ENCODE data around the gene ICE1. TPM values are rescaled to one million over a fixed set of nuclear protein-coding genes. Genes with fewer than 3 reads are reported as not detected.

Gene ICE1
- total and polyA plus RNA-seq, 2 of the 4 experiments (the other 2 are of a cell fraction), result 9.0 to 18.5 TPM

- no peak overlapping the region for H4K8ac ChIP-seq (ENCODE audit: low read depth in 2 of 2, low read length in 2 of 2)
- H4K91ac ChIP-seq (ENCODE audit: insufficient read depth, low read depth, low read length), result no peak overlapping the region
- no peak overlapping the region for H2BK120ac ChIP-seq (ENCODE audit: low read depth, low read length)
- no peaks in the 10 kb centered on the region for H4K20me1 ChIP-seq (ENCODE audit: insufficient read depth, low read length)
- H3K36me3 ChIP-seq (ENCODE audit: control insufficient read depth, insufficient read depth, low read length), result peaks cover 28% of the 10 kb centered on the region
- H3K23ac ChIP-seq (ENCODE audit: low read depth, low read length), result no peak overlapping the region
- H3K4me3 ChIP-seq (ENCODE audit: insufficient read depth, low read depth, low read length), result no peak overlapping the region
- H3K14ac ChIP-seq (replicated peaks; ENCODE audit: low read depth, low read length), result no peak overlapping the region
- no peak overlapping the region for H3K56ac ChIP-seq (ENCODE audit: extremely low read depth, insufficient read depth, low read length)
- no TSS peak for BruUV-seq (replicated peaks)
- CTCF ChIA-PET, result interaction anchor here (0.6 to 0.8 kb wide), 2 partner anchors 9 to 12 kb away, joined by 3 to 4 read pairs; no protein-coding TSS in a partner anchor
- dilution Hi-C loops (cut with HindIII; ENCODE audit: low sequenced_read_pairs, unreplicated experiment) (no loop called here), in situ Hi-C loops (cut with MboI; ENCODE audit: low sequenced_read_pairs) (no loop called here), intact Hi-C loops (cut with micrococcal nuclease) (no loop called here)
- no peak overlapping the region for H2BK20ac ChIP-seq (ENCODE audit: low read depth, low read length)
- H3K27ac ChIP-seq (ENCODE audit: insufficient read depth, low read length), result no peak overlapping the region
- H3K4me2 ChIP-seq (ENCODE audit: low read depth, low read length), result no peak overlapping the region
- WGBS, 2 experiments (ENCODE audit: extremely low coverage in 2 of 2, insufficient read length in 1 of 2), result no CpG with 5 or more reads among the region's 3 CpGs
- POLR2A ChIA-PET (ENCODE audit: unreplicated experiment), result no interaction called here
- no peak overlapping the region for H2BK15ac ChIP-seq (ENCODE audit: low read depth, low read length)
- H3K79me1 ChIP-seq (ENCODE audit: low read depth in 1 of 2, low read length in 2 of 2), result no peaks in the 10 kb centered on the region; a peak in 2 of 4 replicates
- no peak for DNase-seq
- 0 out of 2 replicates have a peak, but pooled peaks cover 3% of the 10 kb centered on the region for H3K9me1 ChIP-seq (ENCODE audit: insufficient read depth, low read length)
- H2AFZ ChIP-seq (replicated peaks; ENCODE audit: low read length, poor library complexity), result no peak overlapping the region
- H2AK9ac ChIP-seq (replicated peaks; ENCODE audit: low read depth, low read length, poor library complexity), result no peak overlapping the region
- H3K4me1 ChIP-seq (ENCODE audit: control insufficient read depth, insufficient read depth, low read length), result no peaks in the 10 kb centered on the region
- no peak overlapping the region for H3K4ac ChIP-seq (ENCODE audit: low read depth, low read length)
- no peak for ATAC-seq (ENCODE audit: low read depth)
- TF ChIP-seq SMC3 (IDR thresholded peaks at IDR 0.05; ENCODE audit: low read depth, low read length) (no peak), NFE2L2 (IDR thresholded peaks at IDR 0.05; ENCODE audit: low read depth, low read length) (no peak), RCOR1 (IDR thresholded peaks at IDR 0.05; ENCODE audit: insufficient replicate concordance, low read length) (no peak), ELK1 (IDR thresholded peaks at IDR 0.05; ENCODE audit: borderline replicate concordance, low read depth, low read length) (no peak), BHLHE40 (IDR thresholded peaks at IDR 0.05; ENCODE audit: low read depth, low read length) (no peak), CHD1 (IDR thresholded peaks at IDR 0.05; ENCODE audit: low read depth, low read length) (no peak), MAZ (IDR thresholded peaks at IDR 0.05; ENCODE audit: borderline replicate concordance, low read depth, low read length) (no peak), RAD21 (IDR thresholded peaks at IDR 0.05; ENCODE audit: low read length) (no peak), MAFK (IDR thresholded peaks at IDR 0.05; ENCODE audit: low read depth, low read length) (no peak), CEBPB (IDR thresholded peaks at IDR 0.05; ENCODE audit: low read depth, low read length) (no peak), POLR2A (IDR thresholded peaks at IDR 0.05; ENCODE audit: low read depth, low read length) (no peak), FOS (IDR thresholded peaks at IDR 0.05; ENCODE audit: low read depth, low read length) (no peak), USF2 (IDR thresholded peaks at IDR 0.05; ENCODE audit: low read depth, low read length) (no peak), MXI1 (IDR thresholded peaks at IDR 0.05; ENCODE audit: borderline replicate concordance, low read depth, low read length) (no peak), CTCF (conservative IDR thresholded peaks at IDR 0.05; ENCODE audit: low read depth, low read length) (no peak), RFX5 (IDR thresholded peaks at IDR 0.05; ENCODE audit: low read depth, low read length) (no peak)
- H3K9ac ChIP-seq (ENCODE audit: low read depth, low read length), result no peak overlapping the region
- no peak overlapping the region for H2BK5ac ChIP-seq (ENCODE audit: low read depth, low read length, poor library complexity, severe bottlenecking)
- H3K9me3 ChIP-seq (ENCODE audit: control insufficient read depth, insufficient read depth, low read length), result no peaks in the 10 kb centered on the region
- no peak overlapping the region for H2AK5ac ChIP-seq (ENCODE audit: low read depth, low read length)
- H3K18ac ChIP-seq (ENCODE audit: low read depth, low read length), result no peak overlapping the region
- no peak overlapping the region for H4K5ac ChIP-seq (ENCODE audit: low read depth, low read length)
- no peaks in the 10 kb centered on the region for H3K27me3 ChIP-seq (ENCODE audit: control insufficient read depth, insufficient read depth, low read length)
Observed at GRCh38 chr5:5453131-5453530, 30.7 kb downstream of the ICE1 start.
